MM.1S (cell line): Measurements from ENCODE around the gene GTF2F2.

Experiments
- DNase-seq: peaks from one replicate; pipeline ENCODE4 v3.0.0-alpha.2; 2015
- H2AFZ ChIP-seq: fragments of 300-600 bp; sonication (generic); 2 replicates; pipeline ENCODE4 v1.6.0; 2016; ENCODE audit warnings: antibody characterized with exemption, low read length
- H3F3A ChIP-seq: fragments of 300-600 bp; sonication (generic); 2 replicates; pipeline ENCODE4 v1.6.1; 2016; ENCODE audit warnings: mild to moderate bottlenecking, antibody characterized with exemption, low read length, moderate library complexity, mixed read lengths; ENCODE audit not compliant: insufficient read depth
- H3K27ac ChIP-seq: fragments of 300-600 bp; sonication (generic); 2 replicates; pipeline ENCODE4 v1.5.1; 2016; ENCODE audit warnings: mild to moderate bottlenecking, low read length
- H3K27me3 ChIP-seq: fragments of 300-600 bp; sonication (generic); replicated peaks from 2 replicates; pipeline ENCODE4 v1.6.0; 2016; ENCODE audit warnings: low read length; ENCODE audit not compliant: insufficient read depth
- H3K36me3 ChIP-seq: fragments of 300-600 bp; sonication (generic); replicated peaks from 2 replicates; pipeline ENCODE4 v1.6.1; 2016; ENCODE audit warnings: mild to moderate bottlenecking, low read length, mixed read lengths; ENCODE audit not compliant: insufficient read depth
- H3K4me1 ChIP-seq: fragments of 300-600 bp; sonication (generic); 2 replicates; pipeline ENCODE4 v1.6.1; 2016; ENCODE audit warnings: low read length, mixed read lengths
- H3K4me2 ChIP-seq: fragments of 300-600 bp; sonication (generic); 2 replicates; pipeline ENCODE4 v1.6.0; 2016; ENCODE audit warnings: low read depth, low read length
- H3K4me3 ChIP-seq: fragments of 300-600 bp; sonication (generic); 2 replicates; pipeline ENCODE4 v1.5.1; 2016; ENCODE audit warnings: low read length, mixed read lengths
- H3K79me2 ChIP-seq: fragments of 300-600 bp; sonication (generic); 2 replicates; pipeline ENCODE4 v1.6.1; 2016; ENCODE audit warnings: mixed run types, low read length, mixed read lengths
- H3K9ac ChIP-seq: fragments of 300-600 bp; sonication (generic); 2 replicates; pipeline ENCODE4 v1.6.1; 2016; ENCODE audit warnings: low read length, mixed read lengths
- H3K9me2 ChIP-seq: fragments of 300-600 bp; sonication (generic); replicated peaks from 2 replicates; pipeline ENCODE4 v1.6.1; 2016; ENCODE audit warnings: mild to moderate bottlenecking, low read length, mixed read lengths; ENCODE audit not compliant: insufficient read depth
- H3K9me3 ChIP-seq: fragments of 300-600 bp; sonication (generic); replicated peaks from 2 replicates; pipeline ENCODE4 v1.6.1; 2016; ENCODE audit warnings: mild to moderate bottlenecking, low read length, mixed read lengths; ENCODE audit not compliant: insufficient read depth
- H4K20me1 ChIP-seq: fragments of 300-600 bp; sonication (generic); 2 replicates; pipeline ENCODE4 v1.6.1; 2016; ENCODE audit warnings: mild to moderate bottlenecking, low read length, moderate library complexity, mixed read lengths; ENCODE audit not compliant: insufficient read depth
- EZH2 ChIP-seq: fragments of 300-600 bp; sonication (generic); optimal IDR thresholded peaks from 2 replicates; pipeline ENCODE3; 2017; ENCODE audit warnings: low read depth, mild to moderate bottlenecking, antibody characterized with exemption, low read length, mixed read lengths
- EZH2phosphoT487 ChIP-seq: fragments of 300-600 bp; sonication (generic); IDR thresholded peaks from 2 replicates; pipeline ENCODE4 v1.6.1; 2018; ENCODE audit warnings: antibody characterized with exemption, low read length
- TF ChIP-seq, protein P1 (sequence below): fragments of 300-600 bp; sonication (generic); IDR thresholded peaks from 2 replicates; pipeline ENCODE4 v1.5.1; 2016; ENCODE audit warnings: antibody characterized with exemption, low read length, mixed read lengths

The GTF2F2 gene

DNA sequence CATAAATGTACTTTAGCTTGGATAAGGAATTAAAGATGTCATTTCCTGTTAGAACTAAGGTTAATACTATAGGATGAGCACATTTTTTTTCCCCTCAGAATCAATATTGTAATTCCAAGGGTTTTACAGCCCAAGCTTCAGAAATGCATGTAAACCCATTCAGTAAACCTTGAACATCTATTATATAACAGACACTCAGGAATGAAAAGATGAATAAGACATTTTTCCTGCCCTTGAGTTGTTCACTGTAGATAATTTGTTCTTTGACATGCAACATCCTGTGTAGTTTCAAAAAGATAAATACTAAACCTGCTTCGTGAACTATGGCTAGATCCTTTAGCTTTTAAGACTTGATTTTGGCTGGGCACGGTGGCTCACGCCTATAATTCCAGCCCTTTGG, 102.2 kb downstream of the GTF2F2 start:
- Histone ChIP-seq H3K4me3 (no peak overlapping the region), H2AFZ (no peak overlapping the region), H3K4me2 (no peak overlapping the region), H4K20me1 (no peaks in the 10 kb centered on the region), H3K9me2 (no peaks in the 10 kb centered on the region), H3K9me3 (no peaks in the 10 kb centered on the region), H3K36me3 (no peaks in the 10 kb centered on the region), H3K27me3 (no peaks in the 10 kb centered on the region), H3K79me2 (no peaks in the 10 kb centered on the region), H3K9ac (no peak overlapping the region), H3F3A (no peaks in the 10 kb centered on the region), H3K4me1 (0 out of 2 replicates have a peak, but pooled peaks cover 5% of the 10 kb centered on the region), H3K27ac (no peak overlapping the region)
- no peak for DNase-seq
- TF ChIP-seq, protein P1, sequence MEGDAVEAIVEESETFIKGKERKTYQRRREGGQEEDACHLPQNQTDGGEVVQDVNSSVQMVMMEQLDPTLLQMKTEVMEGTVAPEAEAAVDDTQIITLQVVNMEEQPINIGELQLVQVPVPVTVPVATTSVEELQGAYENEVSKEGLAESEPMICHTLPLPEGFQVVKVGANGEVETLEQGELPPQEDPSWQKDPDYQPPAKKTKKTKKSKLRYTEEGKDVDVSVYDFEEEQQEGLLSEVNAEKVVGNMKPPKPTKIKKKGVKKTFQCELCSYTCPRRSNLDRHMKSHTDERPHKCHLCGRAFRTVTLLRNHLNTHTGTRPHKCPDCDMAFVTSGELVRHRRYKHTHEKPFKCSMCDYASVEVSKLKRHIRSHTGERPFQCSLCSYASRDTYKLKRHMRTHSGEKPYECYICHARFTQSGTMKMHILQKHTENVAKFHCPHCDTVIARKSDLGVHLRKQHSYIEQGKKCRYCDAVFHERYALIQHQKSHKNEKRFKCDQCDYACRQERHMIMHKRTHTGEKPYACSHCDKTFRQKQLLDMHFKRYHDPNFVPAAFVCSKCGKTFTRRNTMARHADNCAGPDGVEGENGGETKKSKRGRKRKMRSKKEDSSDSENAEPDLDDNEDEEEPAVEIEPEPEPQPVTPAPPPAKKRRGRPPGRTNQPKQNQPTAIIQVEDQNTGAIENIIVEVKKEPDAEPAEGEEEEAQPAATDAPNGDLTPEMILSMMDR = no peak
- TF ChIP-seq EZH2 (no peak), EZH2phosphoT487 (no peak)

DNA sequence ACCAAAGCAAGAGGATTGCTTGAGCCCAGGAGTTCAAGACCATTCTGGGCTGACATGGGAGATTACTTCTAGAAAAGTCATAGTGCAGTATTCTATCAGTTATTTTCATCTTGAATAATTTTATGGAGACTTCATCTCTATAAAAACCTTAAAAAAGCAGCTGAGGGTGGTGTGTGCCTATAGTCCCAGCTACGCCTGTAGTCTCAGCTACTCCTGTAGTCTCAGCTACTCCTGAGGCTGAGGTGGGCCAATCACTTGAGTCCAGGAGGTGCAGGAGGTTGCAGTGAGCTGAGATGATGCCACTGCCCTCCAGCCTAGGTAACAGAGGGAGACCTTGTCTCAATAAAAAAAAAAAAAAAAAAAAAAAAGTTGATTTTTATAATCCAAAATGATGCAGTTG, 102.6 kb downstream of the GTF2F2 start:
- Histone ChIP-seq H3K4me1 (0 out of 2 replicates have a peak, but pooled peaks cover 5% of the 10 kb centered on the region), H3F3A (no peaks in the 10 kb centered on the region), H3K4me3 (no peak overlapping the region), H3K9ac (no peak overlapping the region), H3K79me2 (no peaks in the 10 kb centered on the region), H3K27me3 (no peaks in the 10 kb centered on the region), H4K20me1 (no peaks in the 10 kb centered on the region), H3K36me3 (no peaks in the 10 kb centered on the region), H3K27ac (no peak overlapping the region), H3K4me2 (no peak overlapping the region), H2AFZ (no peak overlapping the region), H3K9me3 (no peaks in the 10 kb centered on the region), H3K9me2 (no peaks in the 10 kb centered on the region)
- TF ChIP-seq, protein P1 = no peak
- TF ChIP-seq EZH2phosphoT487 = no peak
- DNase-seq = no peak

DNA sequence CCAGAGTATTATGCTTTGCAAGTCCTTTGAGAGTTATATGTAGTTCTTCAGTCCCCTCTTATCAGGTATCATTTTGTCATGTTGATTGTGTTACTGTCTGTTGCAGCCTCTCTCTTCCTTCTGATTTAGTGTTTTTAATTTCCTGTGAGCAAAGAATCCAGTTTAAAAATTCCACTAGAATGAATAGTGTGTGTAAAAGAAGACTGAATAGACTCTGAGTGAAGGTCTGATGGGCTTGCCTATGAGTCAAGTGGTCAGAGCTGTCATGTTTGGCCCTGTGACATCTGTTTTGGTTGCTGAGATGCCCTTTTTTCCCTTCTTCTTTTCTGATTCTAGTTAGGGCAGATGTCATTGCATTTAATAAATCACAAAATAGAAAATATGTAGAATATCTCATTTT, 103.9 kb downstream of the GTF2F2 start:
- H3K9me3 ChIP-seq = no peaks in the 10 kb centered on the region
- no peaks in the 10 kb centered on the region for H3K27me3 ChIP-seq
- no peak for DNase-seq
- H3F3A ChIP-seq = no peaks in the 10 kb centered on the region
- no peaks in the 10 kb centered on the region for H4K20me1 ChIP-seq
- H2AFZ ChIP-seq = no peak overlapping the region
- no peak overlapping the region for H3K9ac ChIP-seq
- H3K9me2 ChIP-seq = no peaks in the 10 kb centered on the region
- TF ChIP-seq, protein P1 = no peak
- TF ChIP-seq EZH2 (no peak), EZH2phosphoT487 (no peak)
- no peaks in the 10 kb centered on the region for H3K4me1 ChIP-seq
- H3K4me3 ChIP-seq = no peak overlapping the region
- H3K79me2 ChIP-seq = no peaks in the 10 kb centered on the region
- no peaks in the 10 kb centered on the region for H3K36me3 ChIP-seq
- no peak overlapping the region for H3K4me2 ChIP-seq
- no peak overlapping the region for H3K27ac ChIP-seq
